Measurements from ENCODE around the gene ARHGAP26. TPM values are rescaled to one million over a fixed set of nuclear protein-coding genes. Genes with fewer than 3 reads are reported as not detected.
"Not testable (repeated sequence)": the region's sequence is repeated elsewhere in the genome, so short reads cannot be mapped to it uniquely, and the experiment has no call there.

Gene ARHGAP26
- total and polyA plus RNA-seq, 12 donors = 7.5 to 45.8 (median 37.2) TPM

- no peak for DNase-seq
- 88 to 91% methylated on average over 5 of the region's 5 CpGs for WGBS, 2 donors
- no peak overlapping the region for H3K4me3 ChIP-seq
- H3K9me3 ChIP-seq = no peaks in the 10 kb centered on the region
- ATAC-seq = peak in 2 of 8 donors; percentile 50 to 53
- H3K36me3 ChIP-seq = no peaks in the 10 kb centered on the region
- H3K4me1 ChIP-seq = peaks cover 0 to 75% (median 33%) of the 10 kb centered on the region in 9 donors
- intact Hi-C loops (cut with DNase I) = loop anchor here in 6 of 10 donors (2.0 to 5.0 kb wide), 2 partner anchors 37 to 39 kb away; no protein-coding TSS in a partner anchor
- H3K27ac ChIP-seq = peak overlapping the region in 2 of 10 donors; percentile 22 to 36
- no peak for TF ChIP-seq CTCF (IDR thresholded peaks at IDR 0.05)
- no peaks in the 10 kb centered on the region for H3K27me3 ChIP-seq
Measured at GRCh38 chr5:142961440-142962173, 191.4 kb downstream of the ARHGAP26 start.

- Histone ChIP-seq H3K27me3 (no peaks in the 10 kb centered on the region), H3K27ac (peak overlapping the region in 1 of 10 donors; percentile 36), H3K4me1 (peaks cover 0 to 71% (median 30%) of the 10 kb centered on the region in 9 donors), H3K36me3 (no peaks in the 10 kb centered on the region), H3K9me3 (no peaks in the 10 kb centered on the region), H3K4me3 (no peak overlapping the region)
- intact Hi-C loops (cut with DNase I) = loop anchor here in 6 of 10 donors (2.0 to 5.0 kb wide), 2 partner anchors 37 to 40 kb away; no protein-coding TSS in a partner anchor
- no peak for ATAC-seq
- no peak for TF ChIP-seq CTCF (IDR thresholded peaks at IDR 0.05)
- DNase-seq = no peak
- 92 to 97% methylated on average over 1 of the region's 1 CpG for WGBS, 2 donors
Measured at GRCh38 chr5:142962174-142962533, 192.0 kb downstream of the ARHGAP26 start.

GRCh38 chr5:142965258-142966120 is 195.3 kb downstream of the ARHGAP26 start:
- not testable (repeated sequence) for H3K9me3 ChIP-seq, H3K36me3 ChIP-seq, H3K27me3 ChIP-seq, H3K4me3 ChIP-seq
- DNase-seq (peak; percentile 54 to 64), ATAC-seq (peak in 6 of 8 donors; percentile 29 to 64 (median 39))
- H3K4me1 ChIP-seq = peaks cover 0 to 57% (median 17%) of the 10 kb centered on the region in 9 donors
- WGBS, 2 donors = 26 to 49% methylated on average over 16 to 17 of the region's 17 CpGs
- peak overlapping the region in 8 of 10 donors; percentile 8 to 79 (median 58) for H3K27ac ChIP-seq
- intact Hi-C loops (cut with DNase I) = loop anchor here in 1 of 10 donors (2.0 kb wide), 1 partner anchor 43 kb away; no protein-coding TSS in a partner anchor
- peak; percentile 34 to 73 (median 59) for TF ChIP-seq CTCF (IDR thresholded peaks at IDR 0.05)

GRCh38 chr5:142966121-142966420 is 195.9 kb downstream of the ARHGAP26 start:
- Histone ChIP-seq H3K27ac (peak overlapping the region in 6 of 10 donors; percentile 24 to 79 (median 62)), H3K9me3 (no peaks in the 10 kb centered on the region), H3K4me1 (peaks cover 0 to 56% (median 17%) of the 10 kb centered on the region in 9 donors), H3K27me3 (no peaks in the 10 kb centered on the region), H3K36me3 (no peaks in the 10 kb centered on the region), H3K4me3 (no peak overlapping the region)
- 74 to 78% methylated on average over 3 of the region's 3 CpGs for WGBS, 2 donors
- DNase-seq (no peak), ATAC-seq (peak in 5 of 8 donors; percentile 9 to 25 (median 22))
- intact Hi-C loops (cut with DNase I) = no loop called here
- no peak for TF ChIP-seq CTCF (IDR thresholded peaks at IDR 0.05)

All from heart right ventricle (tissue), 16 donors.